ENCODE measurements around the gene CDH23. TPM values are rescaled to one million over a fixed set of nuclear protein-coding genes. Genes with fewer than 3 reads are reported as not detected.

CDH23 gene
- total and polyA plus RNA-seq, 9 of the 15 experiments (the other 6 are each of a cell fraction or from before 2014, with no cell fraction given) = 0.18 to 1.2 (median 0.47) TPM

DNA sequence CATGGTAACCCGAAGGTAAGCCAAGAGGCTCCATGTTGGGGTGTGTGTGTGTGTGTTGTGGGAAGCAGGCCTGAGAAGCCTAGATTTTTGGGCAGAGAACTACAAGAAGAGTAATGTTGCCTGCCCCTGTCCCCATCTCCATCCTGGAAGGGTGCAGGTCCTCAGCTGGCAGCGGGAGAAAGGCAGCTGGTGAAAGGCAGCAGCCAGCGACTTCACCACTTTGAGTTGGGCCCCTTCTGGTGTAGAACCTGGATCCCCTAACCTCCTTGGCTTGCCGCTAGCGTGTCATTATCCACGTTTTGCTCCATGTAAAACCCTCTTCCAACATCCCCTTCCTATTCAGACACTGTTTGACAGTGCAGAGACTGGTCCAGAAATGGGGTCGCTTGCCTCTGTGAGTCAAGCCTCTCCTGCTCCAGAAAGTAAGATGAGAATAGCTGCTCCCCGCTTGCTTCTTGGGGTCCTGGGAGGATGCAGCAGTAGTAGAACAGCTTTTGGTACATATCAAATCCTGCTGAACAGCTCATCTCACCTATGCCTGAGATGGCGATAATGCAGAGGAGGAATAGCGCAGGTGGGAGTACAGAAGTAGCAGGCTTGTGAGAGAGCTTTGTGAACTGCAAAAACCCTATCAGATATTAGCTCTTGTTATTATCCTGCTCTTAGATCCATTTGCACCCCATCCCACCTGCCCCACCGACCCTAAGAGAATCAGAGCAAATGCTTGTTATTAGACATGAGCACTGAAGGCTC lies 22.1 kb upstream of the CDH23 start:
- no peaks in the 10 kb centered on the region for H3K9me3 ChIP-seq (replicated peaks; ENCODE audit: control insufficient read depth, insufficient read depth, low read depth, low read length)
- in situ Hi-C loops (cut with MboI) (no loop called here), intact Hi-C loops (cut with micrococcal nuclease) (no loop called here)
- no TSS peak for BruUV-seq (replicated peaks)
- FAIRE-seq = no peak
- H3K79me2 ChIP-seq (ENCODE audit: control insufficient read depth, insufficient read depth, low read length) = no peaks in the 10 kb centered on the region
- no peaks in the 10 kb centered on the region for H4K20me1 ChIP-seq (replicated peaks; ENCODE audit: control insufficient read depth, insufficient read depth, low read length)
- ChIA-PET CTCF (ENCODE audit: low intra/inter-chr PET ratio) (no interaction called here), POLR2A (interaction anchor here (0.6 to 1.7 kb wide), 5 partner anchors 11 to 641 kb away, joined by 3 to 5 read pairs (median 3); partner anchors contain the start of gene SLC29A3)
- peaks cover 8 to 11% of the 10 kb centered on the region in 2 experiments; a peak in 4 of 5 replicates for H3K4me1 ChIP-seq (replicated peaks in 1 of 2; ENCODE audit: control insufficient read depth in 2 of 2, insufficient read depth in 2 of 2, low read length in 2 of 2)
- H3K27me3 ChIP-seq (ENCODE audit: control insufficient read depth in 2 of 2, insufficient read depth in 2 of 2, low read length in 2 of 2) = peaks cover 8 to 31% of the 10 kb centered on the region in 2 experiments; a peak in 4 of 5 replicates
- no peak overlapping the region for H3K9ac ChIP-seq (ENCODE audit: insufficient read depth in 1 of 2, low read depth in 2 of 2, low read length in 2 of 2)
- no peaks in the 10 kb centered on the region for H3K36me3 ChIP-seq (ENCODE audit: control insufficient read depth, insufficient read depth, low read length)
- H3K4me3 ChIP-seq = no peak overlapping the region
- ATAC-seq = no peak
- H2AFZ ChIP-seq (ENCODE audit: low read depth, low read length) = no peak overlapping the region
- H3K4me2 ChIP-seq (ENCODE audit: insufficient read depth, low read length) = no peak overlapping the region
- WGBS (ENCODE audit: insufficient coverage, low coverage, missing lambda C conversion rate) = 21% methylated on average over 11 of the region's 11 CpGs
- no peak for DNase-seq (ENCODE audit: extremely low read depth in 1 of 4, low spot score in 3 of 4)
- no peak overlapping the region for H3K27ac ChIP-seq (ENCODE audit: extremely low read depth, low read depth, low read length)
- H3K9me1 ChIP-seq (ENCODE audit: control insufficient read depth, insufficient read depth, low read length) = no peaks in the 10 kb centered on the region
- no peak for TF ChIP-seq ILK (tag; IDR thresholded peaks at IDR 0.05; ENCODE audit: borderline replicate concordance, low read depth)
- no peak for TF ChIP-seq ZNF217 (CRISPR knock-in tag; IDR thresholded peaks at IDR 0.05)
- TF ChIP-seq WHSC1 (IDR thresholded peaks at IDR 0.05; ENCODE audit: low read length) = no peak
- no peak for TF ChIP-seq NR2F6 (CRISPR knock-in tag; IDR thresholded peaks at IDR 0.05)
- no peak for TF ChIP-seq ZNF133 (CRISPR knock-in tag; IDR thresholded peaks at IDR 0.05)
- TF ChIP-seq RUNX1 (IDR thresholded peaks at IDR 0.05; ENCODE audit: low read depth) = no peak
- TF ChIP-seq ZSCAN29 (IDR thresholded peaks at IDR 0.05) = no peak
